Activated CD4-positive, alpha-beta memory T cell treated with anti-CD3 and anti-CD28 coated beads, Interleukin-2, amount 10 ng/mL, durations not matched to agents 7 days and 5 days (primary cell): ENCODE data around the gene UBE2G1. TPM values are rescaled to one million over a fixed set of nuclear protein-coding genes. Genes with fewer than 3 reads are reported as not detected.
"Not testable (repeated sequence)": the region's sequence is repeated elsewhere in the genome, so short reads cannot be mapped to it uniquely, and the experiment has no call there.

ENCODE experiments used
- CTCF ChIA-PET: fragments of 350-600 bp; sonication (Branson Sonifier 250); formaldehyde crosslinking; loops from one replicate; lab custom pipeline; 2021; ENCODE audit warnings: antibody characterized with exemption, inconsistent platforms; lab: Charles Lee
- POLR2A ChIA-PET: fragments of 350-600 bp; sonication (Branson Sonifier 250); formaldehyde crosslinking; loops from one replicate; lab custom pipeline; 2021; ENCODE audit warnings: antibody characterized with exemption; lab: Charles Lee
- DNase-seq: peaks from one replicate; pipeline ENCODE4 v3.0.0-alpha.2; 2020
- H3K27ac Mint-ChIP-seq: one replicate; pipeline ENCODE4 v1.8.0; 2021; ENCODE audit warnings: mild to moderate bottlenecking, mixed read lengths
- H3K27me3 Mint-ChIP-seq: one replicate; pipeline ENCODE4 v1.8.0; 2021; ENCODE audit warnings: mixed read lengths
- H3K36me3 Mint-ChIP-seq: one replicate; pipeline ENCODE4 v1.8.0; 2021; ENCODE audit warnings: low read depth, mixed read lengths
- H3K4me1 Mint-ChIP-seq: one replicate; pipeline ENCODE4 v1.8.0; 2021; ENCODE audit warnings: mixed read lengths
- H3K4me3 Mint-ChIP-seq: one replicate; pipeline ENCODE4 v1.8.0; 2021; ENCODE audit warnings: mild to moderate bottlenecking, mixed read lengths
- H3K9me3 Mint-ChIP-seq: one replicate; pipeline ENCODE4 v1.8.0; 2021; ENCODE audit warnings: mixed read lengths
- total RNA-seq, 2 experiments: library from RNA; stranded (reverse); gene quantifications; one replicate each; pipeline ENCODE4 v1.2.3, GENCODE V29; 2021

Gene UBE2G1
- total RNA-seq, 2 experiments from 2014 or later: 65.3 to 66.4 TPM

- ChIA-PET POLR2A (interaction anchor here (1.1 kb wide), 1 partner anchor 28 kb away, joined by 4 read pairs; the partner anchor contains the start of gene UBE2G1), CTCF (interaction anchor here (1.1 kb wide), 1 partner anchor 9 kb away, joined by 3 read pairs; no protein-coding TSS in a partner anchor)
- H3K9me3 Mint-ChIP-seq: no peaks in the 10 kb centered on the region
Observed at GRCh38 chr17:4394208-4395110, 28.0 kb upstream of the UBE2G1 start.

GRCh38 chr17:4393806-4394205, 27.3 kb upstream of the UBE2G1 start:
- peaks cover 37% of the 10 kb centered on the region for H3K4me1 Mint-ChIP-seq
- peaks cover 4% of the 10 kb centered on the region for H3K27me3 Mint-ChIP-seq
- H3K4me3 Mint-ChIP-seq: no peak overlapping the region
- no peaks in the 10 kb centered on the region for H3K36me3 Mint-ChIP-seq
- no peak for DNase-seq
- POLR2A ChIA-PET: interaction anchor here (1.1 kb wide), 1 partner anchor 28 kb away, joined by 4 read pairs; the partner anchor contains the start of gene UBE2G1
- no peaks in the 10 kb centered on the region for H3K9me3 Mint-ChIP-seq
- H3K27ac Mint-ChIP-seq: no peak overlapping the region
- CTCF ChIA-PET: interaction anchor here (1.1 kb wide), 1 partner anchor 10 kb away, joined by 3 read pairs; no protein-coding TSS in a partner anchor

More at GRCh38 chr17:4394208-4395110, 28.0 kb upstream of the UBE2G1 start:
- Mint-ChIP-seq H3K4me3 (no peak overlapping the region), H3K27me3 (peaks cover 4% of the 10 kb centered on the region), H3K27ac (no peak overlapping the region), H3K4me1 (peaks cover 37% of the 10 kb centered on the region), H3K36me3 (no peaks in the 10 kb centered on the region)
- DNase-seq: no peak

- DNase-seq: no peak
- Mint-ChIP-seq H3K27me3 (peaks cover 4% of the 10 kb centered on the region), H3K36me3 (no peaks in the 10 kb centered on the region), H3K4me3 (no peak overlapping the region), H3K27ac (no peak overlapping the region), H3K9me3 (no peaks in the 10 kb centered on the region), H3K4me1 (peaks cover 12% of the 10 kb centered on the region)
- ChIA-PET POLR2A (no interaction called here), CTCF (interaction anchor here (1.0 kb wide), 1 partner anchor 173 kb away, joined by 4 read pairs; no protein-coding TSS in a partner anchor)
Observed at GRCh38 chr17:4389079-4389478, 22.6 kb upstream of the UBE2G1 start.

- no peak for DNase-seq
- ChIA-PET CTCF (no interaction called here), POLR2A (no interaction called here)
- Mint-ChIP-seq H3K9me3 (no peaks in the 10 kb centered on the region), H3K4me1 (peaks cover 2% of the 10 kb centered on the region), H3K27ac (no peak overlapping the region), H3K27me3 (peaks cover 7% of the 10 kb centered on the region), H3K4me3 (no peak overlapping the region), H3K36me3 (no peaks in the 10 kb centered on the region)
Observed at GRCh38 chr17:4387137-4387536, 20.7 kb upstream of the UBE2G1 start.

GRCh38 chr17:4386406-4386805, 19.9 kb upstream of the UBE2G1 start:
- DNase-seq: no peak
- Mint-ChIP-seq H3K9me3 (no peaks in the 10 kb centered on the region), H3K27ac (no peak overlapping the region), H3K4me1 (no peaks in the 10 kb centered on the region), H3K36me3 (no peaks in the 10 kb centered on the region), H3K4me3 (no peak overlapping the region), H3K27me3 (peaks cover 7% of the 10 kb centered on the region)
- ChIA-PET POLR2A (interaction anchor here (1.5 kb wide), 1 partner anchor 11 kb away, joined by 4 read pairs; no protein-coding TSS in a partner anchor), CTCF (no interaction called here)

GRCh38 chr17:4381690-4382671, 15.5 kb upstream of the UBE2G1 start:
- ChIA-PET POLR2A (no interaction called here), CTCF (no interaction called here)
- no peak for DNase-seq
- peaks cover 10% of the 10 kb centered on the region for H3K4me1 Mint-ChIP-seq
- no peak overlapping the region for H3K27ac Mint-ChIP-seq
- H3K4me3 Mint-ChIP-seq: no peak overlapping the region
- H3K9me3 Mint-ChIP-seq: no peaks in the 10 kb centered on the region
- peaks cover 7% of the 10 kb centered on the region for H3K27me3 Mint-ChIP-seq
- H3K36me3 Mint-ChIP-seq: no peaks in the 10 kb centered on the region

- H3K27me3 Mint-ChIP-seq: peaks cover 6% of the 10 kb centered on the region
- H3K27ac Mint-ChIP-seq: no peak overlapping the region
- CTCF ChIA-PET: interaction anchor here (1.1 kb wide), 1 partner anchor 28 kb away, joined by 3 read pairs; no protein-coding TSS in a partner anchor
- no peak overlapping the region for H3K4me3 Mint-ChIP-seq
- no peaks in the 10 kb centered on the region for H3K9me3 Mint-ChIP-seq
- DNase-seq: no peak
- H3K36me3 Mint-ChIP-seq: no peaks in the 10 kb centered on the region
- POLR2A ChIA-PET: interaction anchor here (1.0 to 1.1 kb wide), 2 partner anchors 9 to 13 kb away, joined by 3 read pairs; no protein-coding TSS in a partner anchor
- H3K4me1 Mint-ChIP-seq: peaks cover 26% of the 10 kb centered on the region
Observed at GRCh38 chr17:4378626-4379025, 12.2 kb upstream of the UBE2G1 start.

- CTCF ChIA-PET: interaction anchor here (1.0 kb wide), 1 partner anchor 15 kb away, joined by 3 read pairs; no protein-coding TSS in a partner anchor
- H3K27ac Mint-ChIP-seq: peak overlapping the region; percentile 28
- H3K27me3 Mint-ChIP-seq, DNase-seq, H3K36me3 Mint-ChIP-seq, H3K9me3 Mint-ChIP-seq, H3K4me3 Mint-ChIP-seq: not testable (repeated sequence)
- POLR2A ChIA-PET: interaction anchor here (2.4 kb wide), 1 partner anchor 12 kb away, joined by 17 read pairs; the partner anchor contains the start of gene UBE2G1
- peaks cover 32% of the 10 kb centered on the region for H3K4me1 Mint-ChIP-seq
Observed at GRCh38 chr17:4377247-4377646, 10.8 kb upstream of the UBE2G1 start.

- H3K27me3 Mint-ChIP-seq: not testable (repeated sequence)
Observed at GRCh38 chr17:4375796-4376440, 9.4 kb upstream of the UBE2G1 start.

GRCh38 chr17:4375039-4375748, 8.7 kb upstream of the UBE2G1 start:
- Mint-ChIP-seq H3K4me1 (peaks cover 43% of the 10 kb centered on the region), H3K27me3 (no peaks in the 10 kb centered on the region)

More at GRCh38 chr17:4375796-4376440, 9.4 kb upstream of the UBE2G1 start:
- POLR2A ChIA-PET: interaction anchor here (0.9 to 2.4 kb wide), 5 partner anchors 10 to 233 kb away, joined by 3 to 17 read pairs (median 5); partner anchors contain the start of genes ANKFY1, CYB5D2, UBE2G1 and ZZEF1
- not testable (repeated sequence) for H3K4me3 Mint-ChIP-seq, H3K9me3 Mint-ChIP-seq, H3K36me3 Mint-ChIP-seq, DNase-seq
- Mint-ChIP-seq H3K4me1 (peaks cover 37% of the 10 kb centered on the region), H3K27ac (peak overlapping the region; percentile 86)
- CTCF ChIA-PET: interaction anchor here (0.6 to 1.3 kb wide), 5 partner anchors 10 to 47 kb away, joined by 3 to 4 read pairs (median 3); no protein-coding TSS in a partner anchor

GRCh38 chr17:4369557-4370230, 3.2 kb upstream of the UBE2G1 start:
- ChIA-PET POLR2A (interaction anchor here (0.7 kb wide), 1 partner anchor 9 kb away, joined by 3 read pairs; no protein-coding TSS in a partner anchor), CTCF (no interaction called here)
- Mint-ChIP-seq H3K9me3 (no peaks in the 10 kb centered on the region), H3K4me3 (no peak overlapping the region), H3K4me1 (peaks cover 40% of the 10 kb centered on the region), H3K27ac (no peak overlapping the region), H3K27me3 (no peaks in the 10 kb centered on the region), H3K36me3 (peaks cover 5% of the 10 kb centered on the region)
- DNase-seq: no peak

More at GRCh38 chr17:4375039-4375748, 8.7 kb upstream of the UBE2G1 start:
- peak; percentile 64 for DNase-seq
- Mint-ChIP-seq H3K36me3 (no peaks in the 10 kb centered on the region), H3K27ac (peak overlapping the region; percentile 86), H3K4me3 (peak overlapping the region; percentile 36), H3K9me3 (no peaks in the 10 kb centered on the region)
- ChIA-PET CTCF (interaction anchor here (0.7 to 1.3 kb wide), 3 partner anchors 9 to 30 kb away, joined by 3 to 4 read pairs (median 3); no protein-coding TSS in a partner anchor), POLR2A (interaction anchor here (0.9 to 2.4 kb wide), 5 partner anchors 10 to 232 kb away, joined by 3 to 17 read pairs (median 5); partner anchors contain the start of genes ANKFY1, CYB5D2, UBE2G1 and ZZEF1)
